ENCODE data around the gene SULF2.

Gene SULF2

GRCh38 chr20:47674145-47674544 is 111.1 kb downstream of the SULF2 start:
- no peak overlapping the region for H3K27ac ChIP-seq
- peaks cover 64% of the 10 kb centered on the region for H3K27me3 ChIP-seq (ENCODE audit: insufficient read depth, low read depth)
- no peak overlapping the region for H3K4me2 ChIP-seq
- no peak for TF ChIP-seq CTCF (conservative IDR thresholded peaks at IDR 0.05; ENCODE audit: low read depth, low read length)
- H2AFZ ChIP-seq (ENCODE audit: low read depth): no peak overlapping the region
- H3K9ac ChIP-seq: no peak overlapping the region
- H3K36me3 ChIP-seq (ENCODE audit: insufficient read depth): no peaks in the 10 kb centered on the region
- no peaks in the 10 kb centered on the region for H4K20me1 ChIP-seq (ENCODE audit: insufficient read depth)
- no peaks in the 10 kb centered on the region for H3K4me1 ChIP-seq (ENCODE audit: low read depth, poor library complexity, severe bottlenecking)
- H3K79me2 ChIP-seq (ENCODE audit: insufficient read depth, low read depth): no peaks in the 10 kb centered on the region
- H3K4me3 ChIP-seq (IDR thresholded peaks at IDR 0.05; ENCODE audit: insufficient read depth, low read depth, low read length): no peak overlapping the region

GRCh38 chr20:47673671-47673955 is 111.7 kb downstream of the SULF2 start:
- Histone ChIP-seq H3K4me2 (no peak overlapping the region), H3K79me2 (ENCODE audit: insufficient read depth, low read depth) (no peaks in the 10 kb centered on the region), H3K9ac (no peak overlapping the region), H4K20me1 (ENCODE audit: insufficient read depth) (no peaks in the 10 kb centered on the region), H3K27ac (no peak overlapping the region), H2AFZ (ENCODE audit: low read depth) (no peak overlapping the region), H3K27me3 (ENCODE audit: insufficient read depth, low read depth) (peaks cover 61% of the 10 kb centered on the region), H3K4me1 (ENCODE audit: low read depth, poor library complexity, severe bottlenecking) (no peaks in the 10 kb centered on the region), H3K4me3 (IDR thresholded peaks at IDR 0.05; ENCODE audit: insufficient read depth, low read depth, low read length) (no peak overlapping the region), H3K36me3 (ENCODE audit: insufficient read depth) (no peaks in the 10 kb centered on the region)
- no peak for TF ChIP-seq CTCF (conservative IDR thresholded peaks at IDR 0.05; ENCODE audit: low read depth, low read length)

- H3K4me3 ChIP-seq (IDR thresholded peaks at IDR 0.05; ENCODE audit: insufficient read depth, low read depth, low read length): no peak overlapping the region
- no peak overlapping the region for H3K4me2 ChIP-seq
- no peaks in the 10 kb centered on the region for H3K4me1 ChIP-seq (ENCODE audit: low read depth, poor library complexity, severe bottlenecking)
- H3K36me3 ChIP-seq (ENCODE audit: insufficient read depth): no peaks in the 10 kb centered on the region
- no peaks in the 10 kb centered on the region for H4K20me1 ChIP-seq (ENCODE audit: insufficient read depth)
- no peak overlapping the region for H3K9ac ChIP-seq
- TF ChIP-seq CTCF (conservative IDR thresholded peaks at IDR 0.05; ENCODE audit: low read depth, low read length): no peak
- peaks cover 58% of the 10 kb centered on the region for H3K27me3 ChIP-seq (ENCODE audit: insufficient read depth, low read depth)
- no peak overlapping the region for H3K27ac ChIP-seq
- no peaks in the 10 kb centered on the region for H3K79me2 ChIP-seq (ENCODE audit: insufficient read depth, low read depth)
- H2AFZ ChIP-seq (ENCODE audit: low read depth): no peak overlapping the region
Observed at GRCh38 chr20:47672886-47673670, 112.2 kb downstream of the SULF2 start.

GRCh38 chr20:47672166-47672565 is 113.1 kb downstream of the SULF2 start:
- Histone ChIP-seq H3K27ac (no peak overlapping the region), H3K4me3 (IDR thresholded peaks at IDR 0.05; ENCODE audit: insufficient read depth, low read depth, low read length) (no peak overlapping the region), H3K27me3 (ENCODE audit: insufficient read depth, low read depth) (peaks cover 56% of the 10 kb centered on the region), H3K79me2 (ENCODE audit: insufficient read depth, low read depth) (no peaks in the 10 kb centered on the region), H4K20me1 (ENCODE audit: insufficient read depth) (no peaks in the 10 kb centered on the region), H3K4me1 (ENCODE audit: low read depth, poor library complexity, severe bottlenecking) (no peaks in the 10 kb centered on the region), H3K4me2 (no peak overlapping the region), H3K9ac (no peak overlapping the region), H3K36me3 (ENCODE audit: insufficient read depth) (no peaks in the 10 kb centered on the region), H2AFZ (ENCODE audit: low read depth) (no peak overlapping the region)
- no peak for TF ChIP-seq CTCF (conservative IDR thresholded peaks at IDR 0.05; ENCODE audit: low read depth, low read length)

Data from KMS-11 (cell line).